Cardiac muscle cell (in vitro differentiated cells and primary cell): ENCODE measurements around the gene RND1. TPM values are rescaled to one million over a fixed set of nuclear protein-coding genes. Genes with fewer than 3 reads are reported as not detected.

Experiments
- DNase-seq, 2 donors: peaks; one replicate each; pipeline versions ENCODE4 v3.0.0 to v3.0.0-alpha.2; 2010 to 2017; ENCODE audit warnings: low read depth in 1 of 2, low spot score in 1 of 2
- H3K27ac ChIP-seq: fragments of 200-600 bp; sonication (generic); 2 replicates; pipeline ENCODE4 v1.5.1; 2016
- H3K27me3 ChIP-seq: fragments of 200-600 bp; sonication (generic); 2 replicates; pipeline ENCODE4 v1.6.0; 2016; ENCODE audit warnings: control low read depth
- H3K36me3 ChIP-seq: fragments of 200-600 bp; sonication (generic); 2 replicates; pipeline ENCODE4 v1.5.1; 2016; ENCODE audit warnings: control low read depth
- H3K4me1 ChIP-seq: fragments of 200-600 bp; sonication (generic); 2 replicates; pipeline ENCODE4 v1.8.1; 2017; ENCODE audit warnings: low read depth, mild to moderate bottlenecking, mixed run types
- H3K4me3 ChIP-seq: fragments of 200-600 bp; sonication (generic); 2 replicates; pipeline ENCODE4 v1.5.1; 2016; ENCODE audit warnings: mild to moderate bottlenecking
- H3K9me3 ChIP-seq: fragments of 200-600 bp; sonication (generic); 2 replicates; pipeline ENCODE4 v1.5.1; 2017; ENCODE audit warnings: low read depth, mild to moderate bottlenecking, control low read depth
- polyA plus RNA-seq: library from polyadenylated mRNA; unstranded; fragments of >200 nt; fragmentation: Nextera tagmentation; extraction: Ambion mirVana; gene quantifications from 2 replicates; pipeline ENCODE4 v1.2.1, GENCODE V29; 2016
- total RNA-seq: library from RNA; depleted of rRNA; stranded (reverse); fragments of >200 nt; gene quantifications from 2 replicates; pipeline ENCODE4 v1.2.3, GENCODE V29; 2016
- TF ChIP-seq, protein P1 (sequence below): IDR thresholded peaks from 2 replicates; pipeline ENCODE4 v1.5.1; 2012; ENCODE audit warnings: low read depth, mild to moderate bottlenecking, low read length

The RND1 gene
- total and polyA plus RNA-seq, 2 experiments from 2014 or later = 2.9 to 7.2 TPM

- no peak overlapping the region for H3K27ac ChIP-seq
- H3K4me1 ChIP-seq = no peaks in the 10 kb centered on the region
- DNase-seq = no peak
- no peaks in the 10 kb centered on the region for H3K27me3 ChIP-seq
- no peaks in the 10 kb centered on the region for H3K9me3 ChIP-seq
- TF ChIP-seq, protein P1, sequence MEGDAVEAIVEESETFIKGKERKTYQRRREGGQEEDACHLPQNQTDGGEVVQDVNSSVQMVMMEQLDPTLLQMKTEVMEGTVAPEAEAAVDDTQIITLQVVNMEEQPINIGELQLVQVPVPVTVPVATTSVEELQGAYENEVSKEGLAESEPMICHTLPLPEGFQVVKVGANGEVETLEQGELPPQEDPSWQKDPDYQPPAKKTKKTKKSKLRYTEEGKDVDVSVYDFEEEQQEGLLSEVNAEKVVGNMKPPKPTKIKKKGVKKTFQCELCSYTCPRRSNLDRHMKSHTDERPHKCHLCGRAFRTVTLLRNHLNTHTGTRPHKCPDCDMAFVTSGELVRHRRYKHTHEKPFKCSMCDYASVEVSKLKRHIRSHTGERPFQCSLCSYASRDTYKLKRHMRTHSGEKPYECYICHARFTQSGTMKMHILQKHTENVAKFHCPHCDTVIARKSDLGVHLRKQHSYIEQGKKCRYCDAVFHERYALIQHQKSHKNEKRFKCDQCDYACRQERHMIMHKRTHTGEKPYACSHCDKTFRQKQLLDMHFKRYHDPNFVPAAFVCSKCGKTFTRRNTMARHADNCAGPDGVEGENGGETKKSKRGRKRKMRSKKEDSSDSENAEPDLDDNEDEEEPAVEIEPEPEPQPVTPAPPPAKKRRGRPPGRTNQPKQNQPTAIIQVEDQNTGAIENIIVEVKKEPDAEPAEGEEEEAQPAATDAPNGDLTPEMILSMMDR = no peak
- no peak overlapping the region for H3K4me3 ChIP-seq
- H3K36me3 ChIP-seq = peaks cover 41% of the 10 kb centered on the region
Measured at GRCh38 chr12:48828841-48829575, 36.7 kb downstream of the RND1 start.

GRCh38 chr12:48828293-48828692 is 37.4 kb downstream of the RND1 start:
- DNase-seq = no peak
- H3K9me3 ChIP-seq = no peaks in the 10 kb centered on the region
- TF ChIP-seq, protein P1 = no peak
- H3K36me3 ChIP-seq = peaks cover 36% of the 10 kb centered on the region
- no peak overlapping the region for H3K27ac ChIP-seq
- H3K4me3 ChIP-seq = no peak overlapping the region
- H3K27me3 ChIP-seq = no peaks in the 10 kb centered on the region
- H3K4me1 ChIP-seq = no peaks in the 10 kb centered on the region

DNA sequence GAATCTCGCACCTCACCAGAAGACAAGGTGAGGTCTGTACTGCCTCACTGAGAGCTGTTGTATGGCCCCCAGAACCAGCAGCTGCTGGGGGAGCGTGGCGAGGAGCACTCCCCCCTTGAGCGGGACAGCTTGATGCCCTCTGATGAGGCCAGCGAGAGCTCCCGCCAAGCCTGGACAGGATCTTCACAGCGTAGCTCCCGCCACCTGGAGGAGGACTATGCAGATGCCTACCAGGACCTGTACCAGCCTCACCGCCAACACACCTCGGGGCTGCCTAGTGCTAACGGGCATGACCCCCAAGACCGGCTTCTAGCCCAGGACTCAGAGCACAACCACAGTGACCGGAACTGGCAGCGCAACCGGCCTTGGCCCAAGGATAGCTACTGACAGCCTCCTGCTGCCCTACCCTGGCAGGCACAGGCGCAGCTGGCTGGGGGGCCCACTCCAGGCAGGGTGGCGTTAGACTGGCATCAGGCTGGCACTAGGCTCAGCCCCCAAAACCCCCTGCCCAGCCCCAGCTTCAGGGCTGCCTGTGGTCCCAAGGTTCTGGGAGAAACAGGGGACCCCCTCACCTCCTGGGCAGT is 38.1 kb downstream of the RND1 start:
- Histone ChIP-seq H3K36me3 (peaks cover 31% of the 10 kb centered on the region), H3K9me3 (no peaks in the 10 kb centered on the region), H3K27ac (no peak overlapping the region), H3K4me1 (no peaks in the 10 kb centered on the region), H3K27me3 (no peaks in the 10 kb centered on the region), H3K4me3 (no peak overlapping the region)
- TF ChIP-seq, protein P1 = no peak
- no peak for DNase-seq

- TF ChIP-seq, protein P1 = no peak
- Histone ChIP-seq H3K27ac (no peak overlapping the region), H3K36me3 (peaks cover 26% of the 10 kb centered on the region), H3K4me1 (no peaks in the 10 kb centered on the region), H3K4me3 (no peak overlapping the region), H3K9me3 (no peaks in the 10 kb centered on the region), H3K27me3 (no peaks in the 10 kb centered on the region)
- DNase-seq = no peak
Measured at GRCh38 chr12:48827026-48827425, 38.6 kb downstream of the RND1 start.

DNA sequence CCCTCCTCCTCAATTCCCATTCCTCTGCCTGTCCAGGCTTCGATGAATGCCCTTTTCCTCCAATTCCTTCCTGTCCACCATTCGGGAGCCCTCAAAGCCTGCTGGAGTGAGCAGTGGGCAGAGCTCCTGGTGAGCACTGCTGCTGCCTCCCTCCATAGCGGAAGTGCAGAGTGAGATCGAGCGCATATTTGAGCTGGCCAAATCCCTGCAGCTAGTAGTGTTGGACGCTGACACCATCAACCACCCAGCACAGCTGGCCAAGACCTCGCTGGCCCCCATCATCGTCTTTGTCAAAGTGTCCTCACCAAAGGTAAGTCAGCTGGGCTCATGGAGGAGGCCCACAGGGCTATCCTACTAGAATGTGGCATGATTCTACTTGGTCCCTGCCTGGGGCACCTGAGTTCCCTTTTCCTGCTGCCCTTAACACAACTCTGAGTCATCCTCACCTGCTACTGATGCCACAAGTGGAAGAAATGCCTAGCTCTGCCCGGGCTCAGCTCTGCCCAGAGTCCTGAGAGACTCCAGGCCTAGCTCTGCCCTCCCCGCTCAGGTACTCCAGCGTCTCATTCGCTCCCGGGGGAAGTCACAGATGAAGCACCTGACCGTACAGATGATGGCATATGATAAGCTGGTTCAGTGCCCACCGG is 39.3 kb downstream of the RND1 start:
- Histone ChIP-seq H3K4me3 (no peak overlapping the region), H3K36me3 (peaks cover 20% of the 10 kb centered on the region), H3K27me3 (no peaks in the 10 kb centered on the region), H3K9me3 (no peaks in the 10 kb centered on the region), H3K4me1 (no peaks in the 10 kb centered on the region), H3K27ac (no peak overlapping the region)
- no peak for DNase-seq
- TF ChIP-seq, protein P1 = no peak
